ENCODE results near the gene EGF.

GRCh38 chr4:109976189-109976588, 63.5 kb downstream of the EGF start:
- TF ChIP-seq CTCF (IDR thresholded peaks at IDR 0.05; ENCODE audit: insufficient read depth, low read length): no peak
- TF ChIP-seq POLR2AphosphoS5 (IDR thresholded peaks at IDR 0.05; ENCODE audit: low read depth): no peak

Data from HL-60 (cell line).